Thyroid gland (tissue), 4 donors: ENCODE results near the gene GLRX5. TPM values are rescaled to one million over a fixed set of nuclear protein-coding genes. Genes with fewer than 3 reads are reported as not detected.

Experiments
- DNase-seq, 2 donors: peaks; one replicate each; pipeline ENCODE4 v3.0.0-alpha.2; 2019
- H3K27ac ChIP-seq, 3 donors: fragments of 200-600 bp; sonication (generic); 1 replicate in 2 of 3; 2 replicates in 1 of 3; pipeline ENCODE4 v1.5.1; 2016 to 2019; ENCODE audit warnings: mild to moderate bottlenecking in 1 of 3, moderate library complexity in 1 of 3
- H3K27me3 ChIP-seq: fragments of 200-600 bp; sonication (generic); one replicate; pipeline ENCODE4 v1.5.1; 2019
- H3K36me3 ChIP-seq, 2 donors: fragments of 200-600 bp; sonication (generic); one replicate each; pipeline ENCODE4 v1.5.1; 2016 to 2019
- H3K4me1 ChIP-seq, 2 donors: fragments of 200-600 bp; sonication (generic); one replicate each; pipeline ENCODE4 v1.5.1; 2017 to 2019
- H3K4me3 ChIP-seq, 3 donors: fragments of 200-600 bp; sonication (generic); replicated peaks in 1 of 3; 1 replicate in 2 of 3; 2 replicates in 1 of 3; pipeline ENCODE4 v1.5.1; 2016; ENCODE audit warnings: mild to moderate bottlenecking in 1 of 3
- H3K9me3 ChIP-seq: fragments of 200-600 bp; sonication (generic); one replicate; pipeline ENCODE4 v1.5.1; 2017
- POLR2A ChIP-seq, 2 donors: fragments of 450-650 bp; IDR thresholded peaks; one replicate each; pipeline ENCODE4 v1.6.1; 2017; ENCODE audit warnings: antibody characterized with exemption in 2 of 2, mild to moderate bottlenecking in 2 of 2, moderate library complexity in 1 of 2
- WGBS, 2 donors: methylation state at CpG; one replicate each; pipeline ENCODE4 v1.1.5; 2017; 5-methylcytosine and 5-hydroxymethylcytosine counted together
- intact Hi-C: fragments of 100-400 bp; cut with DNase I; formaldehyde crosslinking; loops from one replicate; pipeline ENCODE4 v1.15.1; 2023
- total RNA-seq, 4 donors: library from RNA; depleted of rRNA; stranded (reverse); fragments of >200 nt; gene quantifications; one replicate each; pipeline ENCODE4 v1.2.3, GENCODE V29; 2016
- TF ChIP-seq, protein P1 (sequence below), 6 experiments: fragments of 200-600 bp in 3 of 6; fragments of 450-650 bp in 3 of 6; sonication (generic) in 3 of 6; IDR thresholded peaks; one replicate each; pipeline ENCODE4 v1.5.1; 2016 to 2019; ENCODE audit warnings: antibody characterized with exemption in 6 of 6, mild to moderate bottlenecking in 2 of 6, inconsistent platforms in 1 of 6, moderate library complexity in 1 of 6

The GLRX5 gene
- total RNA-seq, 4 donors from 2014 or later, result 33.9 to 64.1 (median 41.3) TPM

DNA sequence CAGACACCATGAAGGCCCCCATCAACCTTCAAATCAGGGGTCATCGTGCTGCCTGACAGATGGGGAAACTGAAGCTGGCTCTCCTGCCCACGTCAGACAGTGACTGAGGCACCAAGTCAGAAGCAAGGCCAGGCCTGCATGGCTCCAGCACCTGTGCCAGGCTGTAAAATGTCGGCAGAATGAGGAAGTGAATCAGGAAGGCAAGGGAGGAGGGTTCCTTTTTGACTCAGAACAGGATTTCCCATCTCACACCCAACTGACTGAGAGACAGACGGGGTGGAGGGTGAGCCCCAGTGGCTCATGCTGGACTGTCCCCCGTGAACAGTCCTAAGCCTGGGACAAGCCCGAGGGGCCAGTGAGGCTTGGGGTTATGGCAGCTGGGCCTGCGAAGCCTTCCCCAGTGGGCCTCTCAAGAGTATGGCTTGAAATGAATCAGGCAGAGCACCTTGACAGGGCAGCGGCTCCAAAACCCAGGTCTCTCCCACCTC is 39.3 kb upstream of the GLRX5 start:
- Histone ChIP-seq H3K27me3 (no peaks in the 10 kb centered on the region), H3K9me3 (no peaks in the 10 kb centered on the region), H3K4me1 (peaks cover 31 to 41% of the 10 kb centered on the region in 2 donors), H3K36me3 (no peaks in the 10 kb centered on the region), H3K4me3 (no peak overlapping the region), H3K27ac (peak overlapping the region in 2 of 3 donors; percentile 19 to 54)
- WGBS, 2 donors, result 92 to 94% methylated on average over 6 to 8 of the region's 8 CpGs
- no peak for TF ChIP-seq POLR2A (IDR thresholded peaks at IDR 0.05)
- TF ChIP-seq, protein P1, sequence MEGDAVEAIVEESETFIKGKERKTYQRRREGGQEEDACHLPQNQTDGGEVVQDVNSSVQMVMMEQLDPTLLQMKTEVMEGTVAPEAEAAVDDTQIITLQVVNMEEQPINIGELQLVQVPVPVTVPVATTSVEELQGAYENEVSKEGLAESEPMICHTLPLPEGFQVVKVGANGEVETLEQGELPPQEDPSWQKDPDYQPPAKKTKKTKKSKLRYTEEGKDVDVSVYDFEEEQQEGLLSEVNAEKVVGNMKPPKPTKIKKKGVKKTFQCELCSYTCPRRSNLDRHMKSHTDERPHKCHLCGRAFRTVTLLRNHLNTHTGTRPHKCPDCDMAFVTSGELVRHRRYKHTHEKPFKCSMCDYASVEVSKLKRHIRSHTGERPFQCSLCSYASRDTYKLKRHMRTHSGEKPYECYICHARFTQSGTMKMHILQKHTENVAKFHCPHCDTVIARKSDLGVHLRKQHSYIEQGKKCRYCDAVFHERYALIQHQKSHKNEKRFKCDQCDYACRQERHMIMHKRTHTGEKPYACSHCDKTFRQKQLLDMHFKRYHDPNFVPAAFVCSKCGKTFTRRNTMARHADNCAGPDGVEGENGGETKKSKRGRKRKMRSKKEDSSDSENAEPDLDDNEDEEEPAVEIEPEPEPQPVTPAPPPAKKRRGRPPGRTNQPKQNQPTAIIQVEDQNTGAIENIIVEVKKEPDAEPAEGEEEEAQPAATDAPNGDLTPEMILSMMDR (IDR thresholded peaks at IDR 0.05), result no peak
- DNase-seq, result no peak
- intact Hi-C loops, result no loop called here

DNA sequence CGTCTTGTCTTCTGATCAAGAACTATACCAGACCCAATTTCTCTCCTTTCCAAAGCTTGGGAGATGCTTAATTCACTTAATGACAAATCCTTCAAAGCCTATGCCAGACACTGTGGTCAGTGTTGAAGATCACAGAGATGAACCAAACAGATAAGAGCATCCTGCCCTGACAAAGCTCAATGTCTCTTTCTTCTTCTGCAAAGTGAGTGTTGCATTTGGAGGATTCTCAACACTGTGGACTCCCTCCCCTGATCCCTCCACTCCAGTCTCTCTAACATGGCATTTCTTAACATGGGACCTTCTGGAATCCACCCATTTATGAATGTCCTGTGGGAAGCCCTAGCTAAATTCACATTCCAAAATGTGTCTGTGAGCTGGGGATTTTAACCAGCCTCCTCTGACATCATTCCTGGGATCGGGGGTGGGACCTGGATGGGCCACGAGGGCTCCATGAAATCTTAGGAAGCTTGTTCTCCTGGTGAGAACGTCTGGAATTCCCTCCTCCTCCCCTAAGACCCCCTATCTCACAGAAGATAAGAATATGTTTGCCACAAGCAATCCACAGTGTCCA is 38.7 kb upstream of the GLRX5 start:
- DNase-seq, result no peak
- TF ChIP-seq POLR2A (IDR thresholded peaks at IDR 0.05), result no peak
- TF ChIP-seq, protein P1 (IDR thresholded peaks at IDR 0.05), result no peak
- Histone ChIP-seq H3K4me3 (no peak overlapping the region), H3K4me1 (peaks cover 31 to 41% of the 10 kb centered on the region in 2 donors), H3K36me3 (no peaks in the 10 kb centered on the region), H3K27me3 (no peaks in the 10 kb centered on the region), H3K27ac (peak overlapping the region in 2 of 3 donors; percentile 19 to 54), H3K9me3 (no peaks in the 10 kb centered on the region)
- intact Hi-C loops, result no loop called here
- WGBS, 2 donors, result 29 to 32% methylated on average over 4 of the region's 4 CpGs

DNA sequence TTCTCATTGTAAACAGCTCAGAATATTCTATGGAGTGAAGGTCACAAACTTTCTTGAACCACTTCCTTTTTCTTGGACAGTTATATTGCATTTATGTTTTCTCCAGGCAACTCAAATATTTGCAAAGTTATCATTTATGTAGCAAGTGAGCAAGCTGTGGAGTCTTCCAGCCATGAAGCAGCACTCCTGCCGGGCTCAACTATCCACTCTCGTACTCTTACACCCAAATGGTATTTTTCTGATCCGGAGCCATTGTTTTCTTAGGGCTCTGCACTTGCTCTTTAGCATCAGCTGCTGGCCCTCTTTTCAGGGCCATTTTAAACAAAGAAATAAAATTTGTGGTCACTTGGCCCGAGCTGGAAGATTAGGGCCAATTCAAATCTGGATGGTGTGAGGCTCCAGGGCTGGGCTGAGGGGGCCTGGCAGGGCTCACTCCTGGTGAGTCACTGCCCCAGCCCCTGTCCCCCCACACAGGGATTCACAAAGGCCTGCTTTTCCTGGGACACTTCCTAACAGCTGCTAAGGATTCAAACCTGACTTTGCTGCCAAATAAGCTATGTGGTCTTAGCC is 38.1 kb upstream of the GLRX5 start:
- peak; percentile 51 for DNase-seq
- Histone ChIP-seq H3K36me3 (no peaks in the 10 kb centered on the region), H3K27me3 (no peaks in the 10 kb centered on the region), H3K4me3 (no peak overlapping the region), H3K4me1 (peaks cover 31 to 41% of the 10 kb centered on the region in 2 donors), H3K9me3 (no peaks in the 10 kb centered on the region), H3K27ac (peak overlapping the region; percentile 10 to 62 (median 25))
- TF ChIP-seq, protein P1 (IDR thresholded peaks at IDR 0.05), result no peak
- no peak for TF ChIP-seq POLR2A (IDR thresholded peaks at IDR 0.05)
- 9 to 18% methylated on average over 4 of the region's 4 CpGs for WGBS, 2 donors
- intact Hi-C loops, result no loop called here

DNA sequence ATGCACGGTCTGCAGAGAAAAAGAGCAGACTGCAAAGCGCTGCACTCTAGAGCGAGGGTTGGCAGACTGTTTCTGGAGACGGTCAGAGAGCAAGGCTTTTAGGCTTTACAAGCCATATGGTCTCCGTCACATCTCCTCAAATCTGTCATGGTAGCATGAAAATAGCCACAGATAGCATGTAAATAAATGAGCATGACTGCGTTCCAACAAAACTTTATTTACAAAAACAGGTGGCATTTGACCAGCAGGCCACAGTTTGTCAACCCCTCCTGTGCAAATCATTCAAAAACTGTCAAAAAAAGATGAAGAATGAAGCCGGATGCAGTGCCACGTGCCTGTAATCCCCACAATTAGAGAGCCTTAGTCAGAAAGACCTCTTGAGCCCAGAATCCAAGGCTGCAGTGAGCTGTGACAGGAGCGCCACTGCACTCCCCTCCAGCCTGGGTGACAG is 37.3 kb upstream of the GLRX5 start:
- intact Hi-C loops, result no loop called here
- no peaks in the 10 kb centered on the region for H3K9me3 ChIP-seq
- H3K4me3 ChIP-seq, result no peak overlapping the region
- 45 to 47% methylated on average over 9 of the region's 9 CpGs for WGBS, 2 donors
- TF ChIP-seq, protein P1 (IDR thresholded peaks at IDR 0.05), result no peak
- no peak for TF ChIP-seq POLR2A (IDR thresholded peaks at IDR 0.05)
- H3K27ac ChIP-seq, result peak overlapping the region in 1 of 3 donors; percentile 10
- peak; percentile 64 to 74 for DNase-seq
- peaks cover 31 to 41% of the 10 kb centered on the region in 2 donors for H3K4me1 ChIP-seq
- H3K27me3 ChIP-seq, result no peaks in the 10 kb centered on the region
- H3K36me3 ChIP-seq, result no peaks in the 10 kb centered on the region
